GM19239 (cell line): Measurements from ENCODE around the gene TRPC4AP.
"Not testable (repeated sequence)": the region's sequence is repeated elsewhere in the genome, so short reads cannot be mapped to it uniquely, and the experiment has no call there.

Experiments used
- DNase-seq: peaks from one replicate; pipeline ENCODE4 v3.0.0; 2011; ENCODE audit warnings: low spot score; ENCODE audit not compliant: insufficient read length
- FAIRE-seq: peaks from 2 replicates; lab custom pipeline; 2011; peaks lifted over from hg19 to GRCh38; lab: Jason Lieb, UNC

TRPC4AP gene

GRCh38 chr20:35106827-35107380 lies 14.3 kb upstream of the TRPC4AP start:
- FAIRE-seq: no peak
- no peak for DNase-seq

- DNase-seq (no peak), FAIRE-seq (no peak)
Observed at GRCh38 chr20:35104685-35105295, 12.2 kb upstream of the TRPC4AP start.

GRCh38 chr20:35101620-35102019 lies 9.0 kb upstream of the TRPC4AP start:
- FAIRE-seq: no peak
- DNase-seq: no peak

DNA sequence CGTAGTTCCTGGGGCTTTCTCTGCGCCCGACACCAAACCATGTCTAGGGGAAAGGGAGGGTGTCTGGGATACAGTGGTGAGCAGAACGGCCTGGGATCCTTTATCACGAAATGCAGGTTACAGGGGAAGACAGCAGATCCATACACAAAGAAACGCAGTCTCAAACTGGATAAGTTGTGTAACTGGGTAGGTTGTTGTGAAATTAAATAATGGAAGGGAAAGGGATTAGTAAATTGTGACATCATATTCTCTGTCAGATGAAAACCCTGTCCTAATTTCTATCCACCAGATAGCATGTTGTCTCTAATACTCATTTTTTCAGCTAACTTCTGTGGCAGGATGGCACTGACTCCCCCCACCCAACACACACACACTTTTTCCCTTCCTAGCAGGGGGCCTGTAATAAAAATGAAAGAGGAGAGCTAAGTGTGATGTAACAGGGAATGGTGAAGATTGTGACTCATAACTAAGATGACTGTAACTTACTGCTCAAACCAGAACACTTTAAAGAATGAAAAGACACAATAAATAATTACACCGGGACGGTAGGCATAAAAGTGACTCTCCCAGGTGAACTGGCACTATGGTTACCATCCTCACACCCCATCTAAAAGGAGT lies 769 bp upstream of the TRPC4AP start:
- FAIRE-seq: no peak
- no peak for DNase-seq

DNA sequence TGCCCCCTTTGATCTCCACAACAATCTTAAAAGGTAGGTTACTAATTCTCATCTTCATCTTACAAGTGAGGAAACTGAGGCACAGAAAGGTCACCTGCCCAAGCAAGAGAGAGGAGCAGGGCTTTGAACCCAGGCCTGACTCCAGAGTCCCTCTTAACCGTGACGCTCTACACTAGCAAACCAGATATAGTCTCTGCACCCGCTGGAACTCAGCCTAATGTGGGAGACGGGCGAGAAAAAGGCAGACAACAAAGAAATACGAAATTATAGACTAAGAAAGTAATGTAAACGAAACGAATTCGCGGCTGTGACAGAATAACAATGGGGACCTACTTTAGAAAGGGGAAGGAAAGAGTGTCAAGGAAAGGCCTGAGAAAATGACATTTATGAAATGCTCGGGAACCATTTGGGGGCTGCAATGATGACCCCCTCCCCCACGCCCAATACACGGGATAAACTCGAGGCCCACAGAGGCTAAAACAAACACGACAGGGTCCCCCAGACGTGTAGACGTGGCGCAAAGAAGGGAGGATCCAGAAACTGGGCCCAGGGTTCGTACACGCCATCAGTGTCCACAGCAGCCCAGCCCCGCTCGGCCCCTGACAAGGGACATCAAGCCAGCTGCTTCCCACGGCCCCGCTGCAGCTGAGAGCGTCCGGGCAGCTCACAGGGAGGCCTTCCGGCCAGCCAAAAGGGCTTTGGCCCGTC lies 637 bp downstream of the TRPC4AP start:
- FAIRE-seq: peak; percentile 78

DNA sequence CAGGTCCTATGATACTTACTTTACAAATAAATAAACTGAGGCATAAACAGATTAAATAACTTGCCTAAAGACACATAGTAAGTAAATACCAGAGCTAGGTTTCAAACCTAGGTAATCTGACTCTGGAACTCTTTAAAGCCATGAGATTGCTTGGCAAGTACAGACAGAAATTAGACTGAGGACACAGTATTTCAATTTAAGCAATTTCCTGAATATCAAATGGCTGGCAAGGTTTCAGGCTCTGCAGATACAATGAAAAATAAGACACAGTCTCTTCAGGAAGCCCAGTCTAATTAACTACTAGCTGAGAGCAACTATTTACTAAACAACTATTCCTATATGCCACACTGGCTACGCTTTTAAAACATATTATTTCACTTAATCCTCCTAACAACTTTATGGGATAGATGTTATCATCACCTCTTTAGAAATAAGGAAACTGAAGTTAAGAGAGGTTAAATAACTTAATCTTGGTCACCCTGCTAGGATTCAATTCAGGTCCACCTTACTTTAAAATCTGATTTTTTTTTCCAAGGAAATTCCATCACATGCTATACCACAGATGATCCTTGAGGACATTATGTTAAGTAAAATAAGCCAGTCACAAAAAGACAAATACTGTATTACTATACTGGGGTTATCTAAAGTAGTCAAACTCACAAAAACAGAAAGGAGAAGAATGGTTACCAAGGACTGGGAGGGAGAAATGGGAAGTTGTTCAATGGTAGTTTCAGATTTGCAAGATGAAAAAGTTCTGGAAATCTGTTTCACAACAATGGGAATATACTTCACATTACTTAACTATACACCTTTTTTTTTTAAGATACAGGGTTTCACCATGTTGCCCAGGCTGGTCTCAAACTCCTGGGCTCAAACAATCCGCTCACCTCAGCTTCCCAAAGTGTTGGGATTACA lies 4.1 kb downstream of the TRPC4AP start:
- FAIRE-seq: no peak
- DNase-seq: no peak

More for the DNA sequence above, 637 bp downstream of the TRPC4AP start:
- DNase-seq: no peak

DNA sequence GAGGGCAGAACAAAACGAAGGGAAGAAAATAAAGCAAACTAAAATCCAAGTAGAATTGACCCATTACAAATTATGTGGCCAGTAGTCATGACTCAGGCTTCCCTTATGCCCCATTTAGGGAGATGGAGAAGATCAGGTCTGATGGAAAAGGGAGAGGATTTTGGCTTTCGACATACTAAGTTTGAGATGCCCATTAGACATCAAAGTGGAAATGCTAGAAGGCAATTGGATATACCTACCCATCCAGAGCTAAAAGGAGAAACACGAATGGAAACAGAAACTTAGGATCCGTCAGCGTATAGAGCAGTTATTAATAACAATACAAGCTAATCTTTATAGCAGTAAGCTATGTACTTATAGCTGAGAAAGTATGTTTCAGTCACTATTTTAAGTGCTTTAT lies 4.8 kb downstream of the TRPC4AP start:
- DNase-seq (no peak), FAIRE-seq (no peak)

- DNase-seq (no peak), FAIRE-seq (no peak)
Observed at GRCh38 chr20:35087355-35087754, 5.3 kb downstream of the TRPC4AP start.

- DNase-seq (no peak), FAIRE-seq (no peak)
Observed at GRCh38 chr20:35085477-35086225, 7.0 kb downstream of the TRPC4AP start.

GRCh38 chr20:35084998-35085397 lies 7.6 kb downstream of the TRPC4AP start:
- FAIRE-seq (no peak), DNase-seq (no peak)

- DNase-seq, FAIRE-seq: not testable (repeated sequence)
Observed at GRCh38 chr20:35080348-35080642, 12.3 kb downstream of the TRPC4AP start.

DNA sequence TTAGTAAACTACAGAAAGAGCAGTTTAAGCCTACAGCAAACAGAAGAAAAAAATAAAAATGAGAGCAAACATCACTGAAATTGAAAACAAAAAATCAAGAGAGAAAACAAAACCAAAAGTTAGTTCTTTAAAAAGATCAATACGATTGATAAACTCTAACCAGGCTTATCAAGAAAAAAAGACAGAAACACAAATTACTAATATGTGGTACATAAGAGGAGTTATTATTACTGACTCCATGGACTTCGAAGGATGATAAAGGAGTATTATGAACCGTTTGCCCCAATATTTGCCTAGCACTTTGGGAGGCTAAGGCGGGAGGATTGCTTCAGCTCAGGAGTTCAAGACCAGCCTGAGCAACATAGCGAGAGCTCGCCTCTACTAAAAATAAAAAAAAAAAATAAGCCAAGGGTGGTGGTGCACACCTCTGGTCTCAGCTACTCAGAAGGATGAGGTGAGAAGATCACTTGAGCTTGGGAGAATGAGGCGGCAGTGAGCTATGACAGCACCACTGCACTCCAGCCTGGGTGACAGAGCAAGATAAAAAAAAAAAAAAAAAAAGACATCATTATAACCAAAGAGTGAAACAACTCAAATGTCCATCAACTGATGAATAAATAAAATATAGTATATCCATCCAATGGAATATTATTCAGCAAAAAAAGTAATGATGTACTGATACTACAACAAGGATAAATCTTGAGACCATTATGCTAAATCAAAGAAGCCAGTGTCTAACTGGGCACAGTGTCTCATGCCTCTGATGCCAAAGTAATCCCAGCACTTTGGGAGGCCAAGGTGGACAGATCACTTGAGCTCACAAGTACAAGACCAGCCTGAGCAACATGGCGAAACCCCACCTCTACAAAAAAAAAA lies 12.9 kb downstream of the TRPC4AP start:
- DNase-seq: no peak
- no peak for FAIRE-seq

- DNase-seq (no peak), FAIRE-seq (no peak)
Observed at GRCh38 chr20:35077872-35078271, 14.7 kb downstream of the TRPC4AP start.

- DNase-seq: no peak
- FAIRE-seq: no peak
Observed at GRCh38 chr20:35077341-35077740, 15.3 kb downstream of the TRPC4AP start.

DNA sequence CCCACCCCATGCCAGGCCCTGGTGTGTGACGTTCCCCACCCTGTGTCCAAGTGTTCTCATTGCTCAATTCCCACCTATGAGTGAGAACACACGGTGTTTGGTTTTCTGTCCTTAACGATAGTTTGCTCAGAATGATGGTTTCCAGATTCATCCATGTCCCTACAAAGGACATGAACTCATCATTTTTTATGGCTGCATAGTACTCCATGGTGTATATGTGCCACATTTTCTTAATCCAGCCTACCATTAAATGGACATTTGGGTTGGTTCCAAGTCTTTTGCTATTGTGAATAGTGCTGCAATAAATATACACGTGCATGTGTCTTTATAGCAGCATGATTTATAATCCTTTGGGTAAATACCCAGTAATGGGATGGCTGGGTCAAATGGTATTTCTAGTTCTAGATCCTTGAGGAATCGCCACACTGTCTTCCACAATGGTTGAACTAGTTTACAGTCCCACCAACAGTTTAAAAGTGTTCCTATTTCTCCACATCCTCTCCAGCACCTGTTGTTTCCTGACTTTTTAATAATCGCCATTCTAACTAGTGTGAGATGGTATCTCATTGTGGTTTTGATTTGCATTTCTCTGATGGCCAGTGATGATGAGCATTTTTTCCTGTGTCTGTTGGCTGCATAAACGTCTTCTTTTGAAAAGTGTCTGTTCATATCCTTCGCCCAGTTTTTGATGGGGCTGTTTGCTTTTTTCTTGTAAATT lies 21.0 kb downstream of the TRPC4AP start:
- not testable (repeated sequence) for DNase-seq, FAIRE-seq

DNA sequence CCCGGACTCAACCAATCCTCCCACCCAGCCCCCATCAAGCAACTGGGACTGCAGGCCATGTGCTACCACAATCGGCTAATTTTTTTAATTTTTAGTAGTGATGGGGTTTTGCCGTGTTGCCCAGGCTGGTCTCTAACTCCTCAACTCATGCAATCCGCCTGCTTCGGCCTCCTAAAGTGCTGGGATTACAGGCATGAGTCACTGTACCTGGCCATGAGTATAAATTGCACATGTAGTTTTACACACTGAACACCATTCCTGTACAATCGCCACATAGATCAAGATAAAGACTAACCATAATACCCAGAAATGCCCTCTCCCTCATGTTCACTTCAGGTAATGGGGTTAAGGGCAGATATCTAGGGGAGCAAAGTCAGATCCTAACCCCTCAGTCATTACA lies 26.4 kb downstream of the TRPC4AP start:
- DNase-seq (no peak), FAIRE-seq (no peak)

GRCh38 chr20:35065181-35065580 lies 27.4 kb downstream of the TRPC4AP start:
- DNase-seq (no peak), FAIRE-seq (no peak)

DNA sequence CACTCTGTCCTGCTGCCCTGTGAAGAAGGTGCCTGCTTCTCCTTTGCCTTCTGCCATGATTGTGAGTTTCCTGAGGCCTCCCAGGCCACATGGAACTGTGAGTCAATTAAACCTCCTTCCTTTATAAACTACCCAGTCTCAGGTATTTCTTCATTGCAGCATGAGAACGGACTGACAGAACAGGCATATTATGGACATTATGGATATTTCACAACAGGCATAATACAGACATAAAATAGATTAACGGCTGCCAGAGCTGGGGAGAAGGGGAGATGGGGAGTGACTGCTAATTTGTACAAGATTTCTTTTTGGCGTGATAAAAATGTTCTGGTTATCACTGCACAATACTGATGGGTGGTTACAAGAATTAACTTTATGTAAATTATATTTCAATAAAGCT lies 29.4 kb downstream of the TRPC4AP start:
- DNase-seq (no peak), FAIRE-seq (no peak)
